AG09309 (cell line): ENCODE results near the gene GIMAP5.

ENCODE experiments used
- DNase-seq: peaks from one replicate; pipeline ENCODE4 v3.0.0-alpha.2; 2010; ENCODE audit warnings: low read depth
- H3K4me3 ChIP-seq: 2 replicates; pipeline ENCODE4 v1.5.1; 2011; ENCODE audit warnings: mild to moderate bottlenecking, low read depth, low read length, moderate library complexity; ENCODE audit not compliant: control insufficient read depth
- CTCF ChIP-seq: IDR thresholded peaks from 2 replicates; pipeline ENCODE4 v1.5.1; 2011; ENCODE audit warnings: mild to moderate bottlenecking, low read depth, low read length, inconsistent platforms; ENCODE audit not compliant: insufficient read depth, control insufficient read depth; ENCODE audit errors: missing control alignments

The GIMAP5 gene

DNA sequence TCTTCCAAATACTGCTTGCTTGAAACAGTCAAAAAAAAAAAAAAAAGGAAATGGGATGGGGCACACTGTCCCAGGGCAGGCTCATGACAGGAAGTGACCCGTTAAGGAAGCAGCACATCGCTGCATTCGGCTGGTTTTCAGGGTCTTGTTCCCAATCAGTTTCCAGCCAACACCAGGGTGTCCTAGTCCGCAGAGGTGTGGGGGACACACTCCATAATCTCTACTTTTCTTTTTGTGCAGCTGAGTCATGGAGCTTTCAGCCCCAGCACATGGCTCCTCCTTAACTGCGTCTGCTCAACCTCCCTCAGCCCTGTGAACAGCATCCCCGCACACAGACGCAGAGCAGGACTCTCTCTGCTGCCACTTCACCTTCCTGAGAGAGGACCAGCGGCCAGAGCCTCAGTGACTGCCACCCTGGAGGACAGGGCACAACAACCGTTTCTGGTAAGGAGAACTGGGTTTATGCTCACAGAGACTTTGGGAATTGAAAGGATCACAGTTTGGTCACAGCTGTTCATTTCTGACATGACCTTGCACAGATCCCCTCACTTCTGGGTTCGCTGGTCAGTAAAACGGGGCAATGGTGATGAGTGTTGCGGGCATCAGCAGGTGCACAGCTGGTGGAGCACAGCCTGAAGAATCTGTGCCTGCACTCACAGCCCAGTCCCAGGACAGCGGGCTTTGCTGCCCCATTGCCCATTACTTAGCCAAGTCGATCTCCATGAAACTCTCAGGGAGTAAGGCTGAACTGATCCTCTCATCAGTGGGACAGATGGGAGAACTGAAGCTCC is at the start of gene GIMAP5:
Gene GIMAP5 (plus strand): TSS at position 154 of the 791 bp plus-strand sequence. CDS start 3,467 bp downstream, outside the sequence.
- DNase-seq = no peak
- TF ChIP-seq CTCF = no peak
- no peak within 1 kb of the TSS for H3K4me3 ChIP-seq

GRCh38 chr7:150688630-150689029 is 48.6 kb upstream of the GIMAP5 start:
- no peak for TF ChIP-seq CTCF
- DNase-seq = no peak
- no peak overlapping the region for H3K4me3 ChIP-seq

- no peak overlapping the region for H3K4me3 ChIP-seq
- TF ChIP-seq CTCF = no peak
- no peak for DNase-seq
These were observed 41.6 kb upstream of the GIMAP5 start for GRCh38 chr7:150695654-150696053.

DNA sequence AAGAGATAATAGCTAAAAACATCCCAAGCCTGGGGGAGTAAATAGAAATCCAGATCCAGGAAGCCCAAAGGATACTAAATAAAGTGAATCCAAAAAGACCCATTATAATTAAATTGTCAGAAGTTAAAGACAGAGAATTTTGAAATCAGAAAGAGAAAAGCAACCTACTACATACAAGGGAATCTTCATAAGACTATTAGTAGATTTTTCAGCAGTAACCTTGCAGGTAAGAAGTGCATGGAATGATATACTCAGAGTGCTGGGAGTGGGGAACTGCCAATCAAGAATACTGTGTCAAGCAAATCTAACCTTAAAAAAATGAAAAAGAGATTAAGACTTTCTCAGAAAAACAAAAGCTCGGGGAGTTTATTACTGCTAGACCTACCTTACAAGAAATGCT is 34.0 kb upstream of the GIMAP5 start:
- no peak for TF ChIP-seq CTCF
- no peak for DNase-seq
- H3K4me3 ChIP-seq = no peak overlapping the region

GRCh38 chr7:150715293-150715692 is 21.9 kb upstream of the GIMAP5 start:
- no peak for TF ChIP-seq CTCF

GRCh38 chr7:150715738-150716137 is 21.5 kb upstream of the GIMAP5 start:
- no peak overlapping the region for H3K4me3 ChIP-seq
- TF ChIP-seq CTCF = no peak
- DNase-seq = no peak

More at GRCh38 chr7:150715293-150715692, 21.9 kb upstream of the GIMAP5 start:
- DNase-seq = no peak
- H3K4me3 ChIP-seq = no peak overlapping the region

DNA sequence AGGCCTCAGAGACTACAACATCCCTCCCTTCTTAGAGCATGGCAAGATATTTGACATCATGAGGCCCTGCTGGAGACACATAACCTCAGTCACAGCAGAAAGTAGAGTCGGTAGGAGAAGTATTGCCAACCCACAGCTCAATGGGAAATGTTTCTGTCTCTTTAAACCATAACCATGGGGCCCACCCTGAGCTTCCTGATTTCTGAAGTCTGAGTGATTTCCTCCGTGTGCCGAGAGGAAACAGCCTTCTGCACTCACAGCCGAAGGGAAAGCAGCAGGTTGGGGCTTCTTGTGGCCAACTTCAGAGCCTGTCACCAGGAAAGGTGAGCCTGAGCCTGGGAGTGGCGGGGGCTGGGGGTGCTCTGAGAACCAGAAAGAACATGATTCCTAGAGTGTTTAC is 20.9 kb upstream of the GIMAP5 start, which contains the start of gene GIMAP1:
Gene GIMAP1 (plus strand): TSS at position 246 of the 400 bp plus-strand sequence. CDS start 2,435 bp downstream, outside the sequence.
- DNase-seq = no peak

More for the DNA sequence above, 20.9 kb upstream of the GIMAP5 start, which contains the start of gene GIMAP1:
- no peak for TF ChIP-seq CTCF
- H3K4me3 ChIP-seq = no peak within 1 kb of the TSS
